ENCODE results near the gene CD7.

CD7 gene

GRCh38 chr17:82329683-82330321 lies 12.4 kb upstream of the CD7 start:
- peak overlapping the region; percentile 3; the same call in 1 of the 2 replicates for H3K4me3 ChIP-seq (ENCODE audit: low read depth, low read length)
- H3K27me3 ChIP-seq, result peaks cover 10% of the 10 kb centered on the region
- no peaks in the 10 kb centered on the region for H3K36me3 ChIP-seq
- H3K4me1 ChIP-seq, result peaks cover 48% of the 10 kb centered on the region
- TF ChIP-seq CTCF (IDR thresholded peaks at IDR 0.05; ENCODE audit: low read depth, low read length), result no peak
- DNase-seq, result no peak
- no peaks in the 10 kb centered on the region for H3K9me3 ChIP-seq

GRCh38 chr17:82328994-82329507 lies 11.6 kb upstream of the CD7 start:
- Histone ChIP-seq H3K4me1 (peaks cover 48% of the 10 kb centered on the region), H3K4me3 (ENCODE audit: low read depth, low read length) (no peak overlapping the region), H3K27me3 (peaks cover 10% of the 10 kb centered on the region), H3K36me3 (no peaks in the 10 kb centered on the region), H3K9me3 (no peaks in the 10 kb centered on the region)
- DNase-seq, result no peak
- no peak for TF ChIP-seq CTCF (IDR thresholded peaks at IDR 0.05; ENCODE audit: low read depth, low read length)

GRCh38 chr17:82328141-82328993 lies 11.0 kb upstream of the CD7 start:
- Histone ChIP-seq H3K4me1 (peaks cover 48% of the 10 kb centered on the region), H3K36me3 (no peaks in the 10 kb centered on the region), H3K9me3 (no peaks in the 10 kb centered on the region), H3K4me3 (ENCODE audit: low read depth, low read length) (no peak overlapping the region), H3K27me3 (peaks cover 10% of the 10 kb centered on the region)
- peak; percentile 32 for DNase-seq
- no peak for TF ChIP-seq CTCF (IDR thresholded peaks at IDR 0.05; ENCODE audit: low read depth, low read length)

GRCh38 chr17:82327757-82328140 lies 10.3 kb upstream of the CD7 start:
- Histone ChIP-seq H3K9me3 (no peaks in the 10 kb centered on the region), H3K27me3 (peaks cover 4% of the 10 kb centered on the region), H3K4me3 (ENCODE audit: low read depth, low read length) (no peak overlapping the region), H3K36me3 (no peaks in the 10 kb centered on the region), H3K4me1 (peaks cover 42% of the 10 kb centered on the region)
- DNase-seq, result no peak
- no peak for TF ChIP-seq CTCF (IDR thresholded peaks at IDR 0.05; ENCODE audit: low read depth, low read length)

- Histone ChIP-seq H3K4me3 (ENCODE audit: low read depth, low read length) (no peak overlapping the region), H3K4me1 (peaks cover 38% of the 10 kb centered on the region), H3K36me3 (no peaks in the 10 kb centered on the region), H3K27me3 (no peaks in the 10 kb centered on the region; the same call in none of the 2 replicates), H3K9me3 (no peaks in the 10 kb centered on the region)
- DNase-seq, result no peak
- no peak for TF ChIP-seq CTCF (IDR thresholded peaks at IDR 0.05; ENCODE audit: low read depth, low read length)
These were observed 9.9 kb upstream of the CD7 start for GRCh38 chr17:82327289-82327688.
